GM12878 (cell line): ENCODE data around the gene ADAM19. TPM values are rescaled to one million over a fixed set of nuclear protein-coding genes. Genes with fewer than 3 reads are reported as not detected.

ENCODE experiments used
- CHD4 ChIP-seq: fragments of 200-600 bp; sonication (generic); IDR thresholded peaks from 2 replicates; pipeline ENCODE4 v1.6.1; 2016; ENCODE audit warnings: mild to moderate bottlenecking
- CREB1 ChIP-seq: IDR thresholded peaks from 2 replicates; pipeline ENCODE4 v1.6.1; 2012; ENCODE audit warnings: low read depth, mild to moderate bottlenecking, inconsistent platforms
- DPF2 ChIP-seq: fragments of 450-650 bp; IDR thresholded peaks from 2 replicates; pipeline ENCODE4 v1.6.1; 2017; ENCODE audit warnings: mild to moderate bottlenecking
- EGR1 ChIP-seq, 2 experiments: IDR thresholded peaks; 1 replicate in 1 of 2; 2 replicates in 1 of 2; pipeline ENCODE4 v1.6.1; 2011 to 2012; ENCODE audit warnings: low read depth in 2 of 2, low read length in 2 of 2, borderline replicate concordance in 1 of 2, mild to moderate bottlenecking in 1 of 2, moderate library complexity in 1 of 2
- ETV6 ChIP-seq, 2 experiments: fragments of 450-650 bp in 1 of 2; IDR thresholded peaks in 1 of 2; conservative IDR thresholded peaks in 1 of 2; 2 replicates each; pipeline ENCODE4 v1.6.1; 2014; ENCODE audit warnings: antibody characterized with exemption in 1 of 2, borderline replicate concordance in 1 of 2, low read depth in 1 of 2, mild to moderate bottlenecking in 1 of 2, moderate library complexity in 1 of 2
- GABPA ChIP-seq: IDR thresholded peaks from 2 replicates; pipeline ENCODE4 v1.6.1; 2014; ENCODE audit warnings: antibody characterized with exemption, low read depth, mild to moderate bottlenecking, inconsistent platforms
- IRF3 ChIP-seq: fragments of 450-650 bp; IDR thresholded peaks from 2 replicates; pipeline ENCODE4 v1.6.1; 2014; ENCODE audit warnings: mild to moderate bottlenecking
- JUNB ChIP-seq: IDR thresholded peaks from 2 replicates; pipeline ENCODE4 v1.6.1; 2016; ENCODE audit warnings: antibody characterized with exemption, mild to moderate bottlenecking
- JUND ChIP-seq: IDR thresholded peaks from 2 replicates; pipeline ENCODE4 v1.6.1; 2012; ENCODE audit warnings: low read depth, mild to moderate bottlenecking, low read length, improper control_type of control experiment, moderate library complexity
- KLF5 ChIP-seq: fragments of 450-650 bp; IDR thresholded peaks from 2 replicates; pipeline ENCODE4 v1.6.1; 2014; ENCODE audit warnings: mild to moderate bottlenecking; ENCODE audit not compliant: partially characterized antibody
- MTA2 ChIP-seq: fragments of 450-650 bp; IDR thresholded peaks from 2 replicates; pipeline ENCODE4 v1.6.1; 2016; ENCODE audit warnings: low read depth, mild to moderate bottlenecking, moderate library complexity
- MXI1 ChIP-seq: fragments of 150-350 bp; IDR thresholded peaks from 2 replicates; pipeline ENCODE4 v1.6.1; 2011; ENCODE audit warnings: low read depth, mild to moderate bottlenecking, inconsistent platforms, low read length, improper control_type of control experiment
- POLR2A ChIP-seq: IDR thresholded peaks from 2 replicates; pipeline ENCODE4 v1.6.1; 2011; ENCODE audit warnings: low read depth, mild to moderate bottlenecking, low read length
- RB1 ChIP-seq: fragments of 450-650 bp; formaldehyde crosslinking; IDR thresholded peaks from 2 replicates; pipeline ENCODE4 v1.6.1; 2017; ENCODE audit warnings: mild to moderate bottlenecking, borderline replicate concordance
- RUNX3 ChIP-seq: IDR thresholded peaks from 2 replicates; pipeline ENCODE4 v1.6.1; 2012; ENCODE audit warnings: low read length, inconsistent platforms
- SKIL ChIP-seq: fragments of 450-650 bp; IDR thresholded peaks from 2 replicates; pipeline ENCODE4 v1.6.1; 2017; ENCODE audit warnings: mild to moderate bottlenecking, low read depth, inconsistent platforms; ENCODE audit not compliant: poor library complexity, severe bottlenecking
- SMARCA5 ChIP-seq: fragments of 450-650 bp; IDR thresholded peaks from 2 replicates; pipeline ENCODE4 v1.6.1; 2017; ENCODE audit warnings: mild to moderate bottlenecking
- SRF ChIP-seq, 2 experiments: IDR thresholded peaks; 2 replicates each; pipeline ENCODE4 v1.6.1; 2011; ENCODE audit warnings: low read depth in 2 of 2, low read length in 2 of 2, mild to moderate bottlenecking in 1 of 2, moderate library complexity in 1 of 2
- YBX1 ChIP-seq: fragments of 450-650 bp; IDR thresholded peaks from 2 replicates; pipeline ENCODE4 v1.6.1; 2016; ENCODE audit warnings: antibody characterized with exemption
- ZBTB33 ChIP-seq: fragments of 450-650 bp; IDR thresholded peaks from 2 replicates; pipeline ENCODE4 v1.6.1; 2017; ENCODE audit warnings: mild to moderate bottlenecking
- ZBTB4 ChIP-seq: fragments of 450-650 bp; formaldehyde crosslinking; IDR thresholded peaks from 2 replicates; pipeline ENCODE4 v1.4.0; 2022; ENCODE audit warnings: mild to moderate bottlenecking, moderate library complexity
- ZNF207 ChIP-seq: fragments of 450-650 bp; IDR thresholded peaks from 2 replicates; pipeline ENCODE4 v1.6.1; 2014; ENCODE audit warnings: antibody characterized with exemption, mild to moderate bottlenecking, borderline replicate concordance
- ZNF24 ChIP-seq: fragments of 450-650 bp; IDR thresholded peaks from 2 replicates; pipeline ENCODE4 v1.6.1; 2017; ENCODE audit warnings: antibody characterized with exemption, mild to moderate bottlenecking
- polyA plus RNA-seq, 11 experiments: library from polyadenylated mRNA; depleted of rRNA in 4 of 11; unstranded in 6 of 11; stranded (reverse) in 5 of 11; fragments of >200 nt; fragmentation: Nextera tagmentation in 4 of 11; fragmentation: Illumina TruSeq in 1 of 11; extraction: Ambion mirVana in 4 of 11; extraction: Trizol in 1 of 11; gene quantifications; 1 replicate in 1 of 11; 2 replicates in 10 of 11; pipeline versions ENCODE4 v1.2.1 to v1.2.3, GENCODE V29; 2011 to 2016; ENCODE audit warnings: inconsistent platforms in 2 of 11, missing spikeins in 2 of 11, low read depth in 1 of 11
- total RNA-seq, 4 experiments: library from RNA; depleted of rRNA in 3 of 4; stranded (reverse); fragments of >200 nt in 3 of 4; fragmentation: Illumina TruSeq in 1 of 4; extraction: Trizol in 1 of 4; gene quantifications; 2 replicates each; pipeline versions ENCODE4 v1.2.1 to v1.2.3, GENCODE V29; 2013 to 2021

ADAM19 gene
- total and polyA plus RNA-seq, 10 of the 15 experiments (the other 5 are each of a cell fraction or from before 2014, with no cell fraction given): 16.0 to 92.8 (median 44.7) TPM

GRCh38 chr5:157571357-157571827 lies 4.2 kb downstream of the ADAM19 start (continued):
- TF ChIP-seq IRF3: no peak
- no peak for TF ChIP-seq CHD4
- peak; percentile 63; the same call in 1 of the 2 replicates for TF ChIP-seq MXI1
- no peak for TF ChIP-seq JUNB
- TF ChIP-seq ZBTB33: no peak
- TF ChIP-seq CREB1: peak; percentile 52; the same call in 1 of the 2 replicates
- TF ChIP-seq GABPA: no peak; the same call in 1 of the 2 replicates
- TF ChIP-seq JUND: no peak
- TF ChIP-seq ZNF207: no peak
- TF ChIP-seq KLF5: no peak
- TF ChIP-seq ETV6 (conservative IDR thresholded peaks at IDR 0.05 in 1 of 2, IDR thresholded peaks at IDR 0.05 in 1 of 2; ENCODE audit: borderline replicate concordance in 1 of 2, low read depth in 1 of 2): peak in 1 of 2 experiments; percentile 96; a peak in 2 of 4 replicates
- no peak for TF ChIP-seq YBX1
- no peak for TF ChIP-seq SRF (IDR thresholded peaks at IDR 0.05; ENCODE audit: low read depth in 2 of 2, low read length in 2 of 2)
- TF ChIP-seq POLR2A: peak; percentile 47; the same call in 1 of the 2 replicates
- peak; percentile 74 for TF ChIP-seq MTA2
- TF ChIP-seq DPF2: 0 out of 2 replicates have a peak, but pooled peaks have one; percentile 66
- TF ChIP-seq EGR1 (IDR thresholded peaks at IDR 0.05; ENCODE audit: borderline replicate concordance in 1 of 2, low read depth in 2 of 2, low read length in 2 of 2): no peak
- TF ChIP-seq ZNF24: 0 out of 2 replicates have a peak, but pooled peaks have one; percentile 10
- no peak for TF ChIP-seq RB1
- TF ChIP-seq SKIL: peak; percentile 82
- no peak for TF ChIP-seq ZBTB4 (CRISPR knock-in tag)
- TF ChIP-seq SMARCA5: 0 out of 2 replicates have a peak, but pooled peaks have one; percentile 12
- TF ChIP-seq RUNX3: peak; percentile 96
